Natural killer cell (primary cell): ENCODE results near the gene NMRK2. TPM values are rescaled to one million over a fixed set of nuclear protein-coding genes. Genes with fewer than 3 reads are reported as not detected.
"Not testable (repeated sequence)": the region's sequence is repeated elsewhere in the genome, so short reads cannot be mapped to it uniquely, and the experiment has no call there.

Source experiments
- ATAC-seq, 3 donors: fragments of 150-1000 bp in 2 of 3; fragments of 200-7000 bp in 1 of 3; cut with Tn5 transposase; 1 replicate in 1 of 3; 2 replicates in 2 of 3; pipeline ENCODE4 v1.10.0; 2021; ENCODE audit warnings: mild to moderate bottlenecking in 2 of 3, moderate library complexity in 2 of 3
- DNase-seq, 2 donors: peaks; one replicate each; pipeline versions ENCODE4 v3.0.0 to v3.0.0-alpha.2; 2013 to 2021; ENCODE audit warnings: mixed read lengths in 1 of 2
- H3K27ac ChIP-seq: one replicate; pipeline ENCODE4 v1.5.1; 2013; ENCODE audit warnings: mild to moderate bottlenecking, low read length
- H3K27me3 ChIP-seq: one replicate; pipeline ENCODE4 v1.6.1; 2013; ENCODE audit warnings: low read length; ENCODE audit not compliant: control insufficient read depth, insufficient read depth
- H3K36me3 ChIP-seq: one replicate; pipeline ENCODE4 v1.6.1; 2013; ENCODE audit warnings: low read length; ENCODE audit not compliant: control insufficient read depth, insufficient read depth
- H3K4me1 ChIP-seq: one replicate; pipeline ENCODE4 v1.6.1; 2013; ENCODE audit warnings: low read length; ENCODE audit not compliant: control insufficient read depth, insufficient read depth
- H3K4me3 ChIP-seq: one replicate; pipeline ENCODE4 v1.5.1; 2013; ENCODE audit warnings: low read length
- H3K9me3 ChIP-seq: one replicate; pipeline ENCODE4 v1.6.1; 2013; ENCODE audit warnings: low read length; ENCODE audit not compliant: control insufficient read depth, insufficient read depth
- H3K27ac Mint-ChIP-seq, 2 donors: one replicate each; pipeline ENCODE4 v1.8.0; 2022; ENCODE audit warnings: mild to moderate bottlenecking in 2 of 2, mixed read lengths in 2 of 2, moderate library complexity in 1 of 2
- H3K27me3 Mint-ChIP-seq, 2 donors: one replicate each; pipeline ENCODE4 v1.8.0; 2022; ENCODE audit warnings: low read depth in 2 of 2, mixed read lengths in 2 of 2
- H3K36me3 Mint-ChIP-seq: one replicate; pipeline ENCODE4 v1.8.0; 2022; ENCODE audit warnings: mixed read lengths
- H3K4me1 Mint-ChIP-seq, 2 donors: one replicate each; pipeline ENCODE4 v1.8.0; 2022; ENCODE audit warnings: mixed read lengths in 2 of 2
- H3K4me3 Mint-ChIP-seq: one replicate; pipeline ENCODE4 v1.8.0; 2022; ENCODE audit warnings: mild to moderate bottlenecking, moderate library complexity, mixed read lengths
- H3K9me3 Mint-ChIP-seq, 2 donors: one replicate each; pipeline ENCODE4 v1.8.0; 2022; ENCODE audit warnings: mixed read lengths in 2 of 2
- WGBS: methylation state at CpG from one replicate; pipeline ENCODE4 v1.1.7; 2013; ENCODE audit warnings: missing lambda C conversion rate; ENCODE audit not compliant: insufficient coverage; 5-methylcytosine and 5-hydroxymethylcytosine counted together
- intact Hi-C: fragments of 100-400 bp; cut with micrococcal nuclease; formaldehyde crosslinking; loops from one replicate; pipeline ENCODE4 v1.14.2; 2022
- total RNA-seq, 4 donors: library from RNA; stranded (reverse); fragments of 120-200 nt in 1 of 4; gene quantifications; one replicate each; pipeline versions ENCODE4 v1.2.3 to v1.2.4, GENCODE V29; 2013 to 2022
- TF ChIP-seq, protein P1 (sequence below): fragments of 200-600 bp; IDR thresholded peaks from one replicate; pipeline ENCODE4 v1.8.0; 2022; ENCODE audit warnings: antibody characterized with exemption

NMRK2 gene
- total RNA-seq, 3 donors from 2014 or later (not counting 1 experiment from before 2014, with no cell fraction given), result not detected

DNA sequence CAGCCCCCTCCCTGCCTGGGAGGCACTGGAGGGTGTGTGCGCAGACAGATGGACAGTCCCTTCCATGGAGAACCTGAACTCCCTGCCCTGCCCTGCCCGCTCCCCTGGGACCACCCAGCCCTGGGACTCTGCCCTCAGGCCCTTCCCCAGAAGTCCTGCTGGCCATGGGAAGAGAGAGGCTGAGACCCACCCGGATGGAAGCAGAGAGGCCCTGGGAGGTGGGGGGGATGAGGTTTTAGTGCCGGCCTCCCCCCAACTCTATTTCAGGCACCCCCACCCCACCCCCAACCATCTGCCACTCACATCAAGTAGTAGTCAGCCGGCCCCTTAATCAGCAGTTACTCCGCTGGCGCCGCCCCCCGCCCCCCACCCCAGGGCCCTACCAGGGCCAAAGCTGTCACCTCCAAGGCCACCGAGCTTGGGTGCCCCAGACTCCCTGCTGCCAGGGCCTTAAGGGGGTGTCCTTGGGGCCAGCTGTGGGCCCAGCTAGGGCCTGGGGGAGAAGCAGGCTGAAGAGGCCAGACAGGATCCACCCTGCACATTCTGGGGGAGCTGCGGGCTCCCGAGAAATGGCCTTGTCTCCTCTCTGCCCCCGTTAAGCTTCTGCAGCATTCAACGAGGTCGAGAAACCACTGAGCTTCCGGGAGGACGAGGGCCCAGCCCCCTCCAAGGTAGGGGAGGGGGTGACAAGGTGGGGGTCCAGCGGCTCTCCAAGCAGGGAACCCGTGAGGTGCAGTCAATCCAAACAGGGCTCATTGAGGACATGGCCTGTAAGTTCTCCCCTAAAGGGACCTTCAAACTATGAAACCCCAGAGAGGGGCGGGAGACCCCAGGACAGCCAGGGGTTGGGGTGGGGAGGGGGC is 17.4 kb downstream of the NMRK2 start:
- peaks cover 27% of the 10 kb centered on the region for H3K4me1 ChIP-seq
- H3K4me3 Mint-ChIP-seq, result peak overlapping the region; percentile 82

DNA sequence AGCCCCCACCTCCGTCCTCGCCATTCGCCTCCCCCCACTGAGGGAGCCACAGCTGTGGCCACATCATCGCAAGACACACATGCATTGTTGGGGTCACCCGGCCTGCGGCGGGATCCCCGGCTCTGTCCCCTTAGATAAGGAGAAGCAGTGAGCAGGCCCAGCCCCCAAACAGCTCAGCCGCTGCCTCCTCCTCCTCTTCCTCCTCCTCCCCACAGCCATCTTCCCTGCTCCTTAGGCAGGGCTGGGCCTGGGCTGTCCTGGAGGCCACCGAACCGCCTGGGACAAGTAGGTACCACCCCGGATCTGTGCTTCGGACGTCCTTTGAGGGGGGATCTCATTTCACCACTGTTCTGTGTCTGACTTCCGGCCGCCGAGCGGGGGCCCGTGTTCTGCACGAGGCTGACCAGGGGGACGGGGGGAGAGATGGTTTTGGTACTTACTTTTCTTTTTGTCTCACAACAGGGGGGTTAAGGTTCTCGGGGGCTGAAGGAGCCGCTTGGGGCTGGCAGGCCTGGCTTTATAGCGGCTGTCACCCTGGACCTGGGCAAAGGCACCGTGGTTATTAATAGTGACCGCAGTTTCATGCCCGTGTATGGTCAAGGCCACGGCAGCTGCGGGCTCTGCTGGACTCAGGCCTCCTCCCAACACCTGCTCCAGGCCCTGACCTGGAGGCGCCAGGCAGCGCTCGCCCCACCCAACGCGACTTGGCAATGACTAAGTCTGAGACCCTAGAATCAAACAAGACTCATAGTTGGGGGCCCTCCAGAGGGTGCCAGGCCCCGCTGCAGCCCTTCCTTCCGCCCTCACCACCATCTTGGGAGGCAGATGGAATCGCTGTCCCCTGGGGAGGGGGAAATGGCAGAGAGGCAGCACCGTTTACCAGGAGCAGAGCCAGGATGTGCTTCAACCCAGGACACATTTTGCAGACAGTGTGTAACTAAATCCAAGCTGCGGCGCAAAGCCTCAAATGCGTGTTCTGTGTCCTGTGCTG is 18.3 kb downstream of the NMRK2 start:
- Histone ChIP-seq H3K9me3 (no peaks in the 10 kb centered on the region), H3K36me3 (peaks cover 2% of the 10 kb centered on the region), H3K4me1 (peaks cover 27% of the 10 kb centered on the region), H3K27me3 (no peaks in the 10 kb centered on the region), H3K4me3 (peak overlapping the region; percentile 33), H3K27ac (peak overlapping the region; percentile 63)
- peaks cover 13 to 15% of the 10 kb centered on the region in 2 donors for H3K4me1 Mint-ChIP-seq
- H3K4me3 Mint-ChIP-seq, result peak overlapping the region; percentile 82
- ATAC-seq, result peak; percentile 63 to 70 (median 68)
- intact Hi-C loops, result loop anchor here (10.0 kb wide), 1 partner anchor 1654 kb away; no protein-coding TSS in a partner anchor
- H3K9me3 Mint-ChIP-seq, result no peaks in the 10 kb centered on the region
- H3K36me3 Mint-ChIP-seq, result no peaks in the 10 kb centered on the region
- H3K27me3 Mint-ChIP-seq, result no peaks in the 10 kb centered on the region
- peak overlapping the region; percentile 81 to 88 for H3K27ac Mint-ChIP-seq
- TF ChIP-seq, protein P1, sequence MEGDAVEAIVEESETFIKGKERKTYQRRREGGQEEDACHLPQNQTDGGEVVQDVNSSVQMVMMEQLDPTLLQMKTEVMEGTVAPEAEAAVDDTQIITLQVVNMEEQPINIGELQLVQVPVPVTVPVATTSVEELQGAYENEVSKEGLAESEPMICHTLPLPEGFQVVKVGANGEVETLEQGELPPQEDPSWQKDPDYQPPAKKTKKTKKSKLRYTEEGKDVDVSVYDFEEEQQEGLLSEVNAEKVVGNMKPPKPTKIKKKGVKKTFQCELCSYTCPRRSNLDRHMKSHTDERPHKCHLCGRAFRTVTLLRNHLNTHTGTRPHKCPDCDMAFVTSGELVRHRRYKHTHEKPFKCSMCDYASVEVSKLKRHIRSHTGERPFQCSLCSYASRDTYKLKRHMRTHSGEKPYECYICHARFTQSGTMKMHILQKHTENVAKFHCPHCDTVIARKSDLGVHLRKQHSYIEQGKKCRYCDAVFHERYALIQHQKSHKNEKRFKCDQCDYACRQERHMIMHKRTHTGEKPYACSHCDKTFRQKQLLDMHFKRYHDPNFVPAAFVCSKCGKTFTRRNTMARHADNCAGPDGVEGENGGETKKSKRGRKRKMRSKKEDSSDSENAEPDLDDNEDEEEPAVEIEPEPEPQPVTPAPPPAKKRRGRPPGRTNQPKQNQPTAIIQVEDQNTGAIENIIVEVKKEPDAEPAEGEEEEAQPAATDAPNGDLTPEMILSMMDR, result no peak
- WGBS, result 23% methylated on average over 40 of the region's 41 CpGs
- DNase-seq, result no peak

More for the DNA sequence above, 17.4 kb downstream of the NMRK2 start:
- Histone ChIP-seq H3K9me3 (no peaks in the 10 kb centered on the region), H3K27me3 (no peaks in the 10 kb centered on the region), H3K4me3 (peak overlapping the region; percentile 33), H3K36me3 (no peaks in the 10 kb centered on the region), H3K27ac (peak overlapping the region; percentile 63)
- 25% methylated on average over 18 of the region's 20 CpGs for WGBS
- Mint-ChIP-seq H3K36me3 (no peaks in the 10 kb centered on the region), H3K4me1 (peaks cover 13 to 15% of the 10 kb centered on the region in 2 donors), H3K27me3 (no peaks in the 10 kb centered on the region), H3K27ac (peak overlapping the region; percentile 81 to 88), H3K9me3 (no peaks in the 10 kb centered on the region)
- ATAC-seq, result peak; percentile 32 to 45 (median 40)
- TF ChIP-seq, protein P1, result no peak
- intact Hi-C loops, result loop anchor here (10.0 kb wide), 1 partner anchor 1655 kb away; no protein-coding TSS in a partner anchor
- no peak for DNase-seq

DNA sequence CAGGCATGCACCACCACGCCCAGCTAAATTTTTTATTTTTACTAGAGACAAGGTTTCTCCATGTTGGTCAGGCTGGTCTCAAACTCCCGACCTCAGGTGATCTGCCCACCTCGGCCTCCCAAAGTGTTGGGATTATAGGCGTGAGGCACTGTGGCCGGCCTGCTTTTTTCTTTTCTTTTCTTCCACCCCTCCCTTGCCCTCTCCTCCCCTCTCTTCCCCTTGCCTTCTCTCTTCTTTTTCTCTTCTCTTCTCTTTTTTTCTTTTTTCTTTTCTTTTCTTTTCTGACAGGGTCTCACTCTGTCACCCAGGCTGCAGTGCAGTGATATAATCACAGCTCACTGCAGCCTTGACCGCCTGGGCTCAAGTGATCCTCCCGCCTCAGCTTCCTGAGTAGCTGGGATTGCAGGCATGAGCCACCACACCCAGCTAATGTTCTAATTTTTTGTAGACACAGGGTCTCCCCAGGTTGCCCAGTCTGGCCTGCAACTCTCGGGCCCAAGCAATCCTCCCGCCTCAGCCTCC is 19.9 kb downstream of the NMRK2 start:
- not testable (repeated sequence) for H3K9me3 ChIP-seq, H3K27me3 Mint-ChIP-seq, ATAC-seq, H3K9me3 Mint-ChIP-seq, H3K4me3 ChIP-seq, H3K27ac ChIP-seq, H3K36me3 Mint-ChIP-seq, H3K36me3 ChIP-seq, H3K27me3 ChIP-seq, DNase-seq
- peaks cover 27% of the 10 kb centered on the region for H3K4me1 ChIP-seq
- intact Hi-C loops, result loop anchor here (10.0 kb wide), 1 partner anchor 1652 kb away; no protein-coding TSS in a partner anchor
- H3K4me3 Mint-ChIP-seq, result peak overlapping the region; percentile 58
- WGBS, result 86% methylated on average over 9 of the region's 9 CpGs
- peak overlapping the region; percentile 65 to 88 for H3K27ac Mint-ChIP-seq
- peaks cover 13 to 15% of the 10 kb centered on the region in 2 donors for H3K4me1 Mint-ChIP-seq
